EH (cell line): ENCODE results near the gene DNAAF5.
"Not testable (repeated sequence)": the region's sequence is repeated elsewhere in the genome, so short reads cannot be mapped to it uniquely, and the experiment has no call there.

Experiments used
- DNase-seq: peaks from one replicate; pipeline ENCODE4 v3.0.0-alpha.2; 2015; ENCODE audit warnings: low read depth

DNAAF5 gene

GRCh38 chr7:782718-783449, 56.4 kb downstream of the DNAAF5 start:
- no peak for DNase-seq

- DNase-seq: no peak
Measured at GRCh38 chr7:783556-784490, 57.3 kb downstream of the DNAAF5 start.

GRCh38 chr7:784971-785370, 58.5 kb downstream of the DNAAF5 start:
- no peak for DNase-seq

- DNase-seq: no peak
Measured at GRCh38 chr7:785416-785815, 58.9 kb downstream of the DNAAF5 start.

GRCh38 chr7:786472-787255, 60.2 kb downstream of the DNAAF5 start:
- peak; percentile 65 for DNase-seq

GRCh38 chr7:787332-788240, 61.1 kb downstream of the DNAAF5 start:
- no peak for DNase-seq

- DNase-seq: no peak
Measured at GRCh38 chr7:791519-791918, 65.0 kb downstream of the DNAAF5 start.

- no peak for DNase-seq
Measured at GRCh38 chr7:794207-794606, 67.7 kb downstream of the DNAAF5 start.

- DNase-seq: no peak
Measured at GRCh38 chr7:794671-795329, 68.3 kb downstream of the DNAAF5 start.

GRCh38 chr7:796434-797169, 70.1 kb downstream of the DNAAF5 start:
- not testable (repeated sequence) for DNase-seq

- no peak for DNase-seq
Measured at GRCh38 chr7:798921-799470, 72.5 kb downstream of the DNAAF5 start.

GRCh38 chr7:800692-801091, 74.2 kb downstream of the DNAAF5 start:
- DNase-seq: no peak

- not testable (repeated sequence) for DNase-seq
Measured at GRCh38 chr7:801351-801750, 74.9 kb downstream of the DNAAF5 start.

GRCh38 chr7:801940-802381, 75.5 kb downstream of the DNAAF5 start:
- no peak for DNase-seq

GRCh38 chr7:802500-803242, 76.2 kb downstream of the DNAAF5 start:
- DNase-seq: no peak

- no peak for DNase-seq
Measured at GRCh38 chr7:803243-803635, 76.7 kb downstream of the DNAAF5 start.

- DNase-seq: not testable (repeated sequence)
Measured at GRCh38 chr7:803796-804195, 77.3 kb downstream of the DNAAF5 start.

- DNase-seq: no peak
Measured at GRCh38 chr7:805261-805660, 78.8 kb downstream of the DNAAF5 start.
